ENCODE results near the gene RFX5.

The RFX5 gene

DNA sequence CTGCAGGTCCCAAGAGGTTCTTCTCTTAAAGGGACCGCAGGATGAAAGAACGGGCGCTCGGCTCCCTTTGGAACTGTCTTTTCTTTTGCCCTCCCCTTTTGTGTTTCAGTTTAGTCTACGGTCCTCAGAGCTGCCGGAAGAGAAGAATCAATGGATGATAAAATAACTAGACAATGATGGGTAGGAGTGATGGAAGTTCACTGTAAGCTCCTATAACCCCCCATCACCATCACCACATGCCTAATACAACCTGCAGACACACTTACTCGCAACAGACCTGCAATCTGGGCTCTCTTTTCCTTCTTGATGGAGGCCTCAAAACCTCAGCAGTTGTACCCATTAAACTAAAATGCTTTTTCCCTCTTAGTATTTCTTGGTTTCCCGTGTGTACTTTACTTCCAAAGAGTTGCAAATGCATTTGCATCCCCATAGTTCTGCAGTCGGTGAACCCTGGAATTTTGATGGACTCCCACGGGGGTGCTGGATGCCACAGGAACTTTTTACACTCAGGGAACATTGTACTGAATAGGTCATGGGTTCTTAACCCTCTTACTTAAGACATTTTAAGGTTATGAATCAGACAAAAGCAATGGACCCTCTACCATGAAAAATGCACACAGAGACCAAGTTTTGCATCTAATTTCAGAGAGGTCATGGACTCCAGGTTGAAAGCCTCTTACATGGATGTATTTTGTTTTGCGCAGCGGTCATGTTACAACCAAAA, 633 bp upstream of the RFX5 start:
- TF ChIP-seq, protein P1, sequence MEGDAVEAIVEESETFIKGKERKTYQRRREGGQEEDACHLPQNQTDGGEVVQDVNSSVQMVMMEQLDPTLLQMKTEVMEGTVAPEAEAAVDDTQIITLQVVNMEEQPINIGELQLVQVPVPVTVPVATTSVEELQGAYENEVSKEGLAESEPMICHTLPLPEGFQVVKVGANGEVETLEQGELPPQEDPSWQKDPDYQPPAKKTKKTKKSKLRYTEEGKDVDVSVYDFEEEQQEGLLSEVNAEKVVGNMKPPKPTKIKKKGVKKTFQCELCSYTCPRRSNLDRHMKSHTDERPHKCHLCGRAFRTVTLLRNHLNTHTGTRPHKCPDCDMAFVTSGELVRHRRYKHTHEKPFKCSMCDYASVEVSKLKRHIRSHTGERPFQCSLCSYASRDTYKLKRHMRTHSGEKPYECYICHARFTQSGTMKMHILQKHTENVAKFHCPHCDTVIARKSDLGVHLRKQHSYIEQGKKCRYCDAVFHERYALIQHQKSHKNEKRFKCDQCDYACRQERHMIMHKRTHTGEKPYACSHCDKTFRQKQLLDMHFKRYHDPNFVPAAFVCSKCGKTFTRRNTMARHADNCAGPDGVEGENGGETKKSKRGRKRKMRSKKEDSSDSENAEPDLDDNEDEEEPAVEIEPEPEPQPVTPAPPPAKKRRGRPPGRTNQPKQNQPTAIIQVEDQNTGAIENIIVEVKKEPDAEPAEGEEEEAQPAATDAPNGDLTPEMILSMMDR (IDR thresholded peaks at IDR 0.05), result no peak
- Mint-ChIP-seq H3K27ac (peak overlapping the region; percentile 100), H3K9me3 (peaks cover 24% of the 10 kb centered on the region), H3K36me3 (ENCODE audit: low read depth) (peaks cover 49% of the 10 kb centered on the region), H3K4me3 (peak overlapping the region; percentile 93), H3K27me3 (ENCODE audit: low read depth, poor library complexity) (peaks cover 5% of the 10 kb centered on the region), H3K4me1 (peaks cover 54% of the 10 kb centered on the region)
- DNase-seq, result no peak

DNA sequence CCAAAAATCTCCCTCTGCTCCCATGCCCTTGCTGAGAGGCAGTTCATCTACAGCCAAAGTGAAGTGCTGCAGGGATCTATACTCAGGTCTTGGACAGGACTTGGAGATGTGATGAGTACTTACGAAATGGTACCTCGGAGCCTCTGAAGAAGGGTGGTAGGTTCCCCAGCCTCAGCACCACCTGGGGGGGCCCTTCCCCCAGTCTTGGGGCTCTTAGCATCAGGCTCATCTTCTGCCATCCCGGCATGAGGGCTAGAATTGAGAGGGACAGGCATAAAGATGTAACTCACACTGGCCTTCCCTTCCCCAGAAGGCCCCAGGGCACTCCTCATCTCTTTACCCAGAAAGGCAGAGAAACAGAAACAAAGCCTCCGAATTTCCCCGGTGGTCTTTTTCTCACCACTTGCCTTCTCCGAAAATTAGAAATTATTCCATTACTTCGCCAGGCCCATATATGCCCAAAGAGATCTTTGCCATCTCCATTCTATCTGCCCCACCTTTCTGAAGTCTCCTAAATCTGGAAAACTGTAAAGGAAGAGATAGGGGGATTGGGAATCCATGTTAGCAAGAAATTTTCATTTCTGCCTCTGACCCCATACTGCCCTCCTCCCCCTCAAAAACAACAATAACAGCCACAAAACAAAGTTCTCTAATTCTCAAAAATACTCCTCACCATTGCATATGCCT, 827 bp downstream of the RFX5 start:
- peaks cover 10% of the 10 kb centered on the region for H3K9me3 Mint-ChIP-seq
- TF ChIP-seq, protein P1 (IDR thresholded peaks at IDR 0.05), result no peak
- no peak for DNase-seq
- peaks cover 59% of the 10 kb centered on the region for H3K4me1 Mint-ChIP-seq
- peaks cover 40% of the 10 kb centered on the region for H3K36me3 Mint-ChIP-seq (ENCODE audit: low read depth)
- peak overlapping the region; percentile 93 for H3K4me3 Mint-ChIP-seq
- H3K27me3 Mint-ChIP-seq (ENCODE audit: low read depth, poor library complexity), result peaks cover 5% of the 10 kb centered on the region
- H3K27ac Mint-ChIP-seq, result peak overlapping the region; percentile 100

DNA sequence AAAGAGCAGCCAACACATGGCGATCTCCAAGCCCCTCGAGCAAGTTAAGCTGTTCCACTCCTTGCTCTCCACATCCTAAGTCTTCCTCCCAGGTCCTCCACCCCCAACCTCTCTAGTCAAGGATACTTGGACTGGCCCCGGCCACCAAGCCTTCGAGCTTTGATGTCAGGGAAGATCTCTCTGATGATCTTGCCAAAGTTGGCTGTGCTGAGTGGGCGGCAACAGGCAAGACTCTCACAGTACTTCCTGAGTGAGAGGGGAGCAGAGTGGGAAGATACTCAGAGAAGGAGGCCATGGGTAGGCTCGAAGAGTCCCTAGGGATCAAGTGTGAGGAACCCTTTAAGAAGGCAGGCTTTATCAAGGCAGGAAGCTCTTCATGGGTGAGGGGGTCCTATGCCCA, 2.8 kb downstream of the RFX5 start:
- Mint-ChIP-seq H3K27ac (no peak overlapping the region), H3K9me3 (no peaks in the 10 kb centered on the region), H3K4me3 (no peak overlapping the region), H3K4me1 (peaks cover 69% of the 10 kb centered on the region), H3K36me3 (ENCODE audit: low read depth) (peaks cover 39% of the 10 kb centered on the region), H3K27me3 (ENCODE audit: low read depth, poor library complexity) (no peaks in the 10 kb centered on the region)
- DNase-seq, result no peak
- TF ChIP-seq, protein P1 (IDR thresholded peaks at IDR 0.05), result no peak

DNA sequence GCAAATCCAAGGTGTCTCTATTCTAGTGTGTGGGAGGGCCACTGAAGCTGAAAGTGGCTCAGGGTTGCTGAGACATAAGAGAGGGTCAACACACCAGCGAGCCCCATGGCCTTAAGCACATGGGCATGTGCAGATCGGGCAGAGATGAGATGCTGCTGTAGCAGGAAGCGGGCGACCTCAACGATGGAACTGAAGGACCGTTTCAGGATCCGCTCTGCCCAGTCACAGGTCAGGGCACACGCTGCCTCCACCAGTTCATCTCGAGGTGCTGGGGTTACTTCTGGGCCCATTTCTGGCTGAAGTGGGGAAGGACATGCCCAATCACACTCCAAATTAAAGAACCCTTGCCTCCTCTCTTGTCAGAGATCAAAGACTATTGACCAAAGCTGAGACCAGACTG, 3.5 kb downstream of the RFX5 start:
- Mint-ChIP-seq H3K9me3 (no peaks in the 10 kb centered on the region), H3K4me3 (no peak overlapping the region), H3K27ac (peak overlapping the region; percentile 94)

DNA sequence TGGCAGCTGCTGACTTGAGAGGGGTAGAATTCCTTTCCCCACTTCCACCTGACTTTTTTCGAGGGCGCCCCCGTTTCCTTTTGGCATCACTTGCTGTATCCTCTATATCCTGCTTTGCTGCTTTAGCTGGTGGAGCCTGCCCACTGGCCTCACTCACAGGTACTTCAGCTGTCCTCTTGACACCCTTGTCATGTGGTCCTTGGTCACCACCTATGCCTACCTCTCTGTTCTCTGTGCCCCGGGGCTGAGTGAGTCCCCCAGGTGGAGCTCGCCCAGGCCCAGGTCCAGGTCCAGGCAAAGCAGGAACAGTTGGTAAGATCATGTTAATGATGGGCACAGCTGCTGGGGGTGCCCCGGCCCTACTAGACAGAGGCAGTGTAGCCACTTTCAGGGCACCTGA, 4.5 kb downstream of the RFX5 start:
- H3K27ac Mint-ChIP-seq, result peak overlapping the region; percentile 94
- no peak overlapping the region for H3K4me3 Mint-ChIP-seq
- no peaks in the 10 kb centered on the region for H3K27me3 Mint-ChIP-seq (ENCODE audit: low read depth, poor library complexity)
- no peak for DNase-seq
- TF ChIP-seq, protein P1 (IDR thresholded peaks at IDR 0.05), result no peak
- peaks cover 39% of the 10 kb centered on the region for H3K36me3 Mint-ChIP-seq (ENCODE audit: low read depth)
- H3K9me3 Mint-ChIP-seq, result no peaks in the 10 kb centered on the region
- H3K4me1 Mint-ChIP-seq, result peaks cover 61% of the 10 kb centered on the region

More for the DNA sequence above, 3.5 kb downstream of the RFX5 start:
- Mint-ChIP-seq H3K4me1 (peaks cover 69% of the 10 kb centered on the region), H3K36me3 (ENCODE audit: low read depth) (peaks cover 39% of the 10 kb centered on the region), H3K27me3 (ENCODE audit: low read depth, poor library complexity) (no peaks in the 10 kb centered on the region)
- DNase-seq, result no peak
- TF ChIP-seq, protein P1 (IDR thresholded peaks at IDR 0.05), result no peak

Data from nephron progenitor cell (in vitro differentiated cells).